GM21723 (cell line): ENCODE results near the gene EOMES.
"Not testable (repeated sequence)": the region's sequence is repeated elsewhere in the genome, so short reads cannot be mapped to it uniquely, and the experiment has no call there.

Experiments used
- ATAC-seq: cut with Tn5 transposase; IDR thresholded peaks from one replicate; pipeline ENCODE4 v1.9.1; 2021; ENCODE audit warnings: mild to moderate bottlenecking, moderate library complexity; ENCODE audit not compliant: unreplicated experiment

Gene EOMES

DNA sequence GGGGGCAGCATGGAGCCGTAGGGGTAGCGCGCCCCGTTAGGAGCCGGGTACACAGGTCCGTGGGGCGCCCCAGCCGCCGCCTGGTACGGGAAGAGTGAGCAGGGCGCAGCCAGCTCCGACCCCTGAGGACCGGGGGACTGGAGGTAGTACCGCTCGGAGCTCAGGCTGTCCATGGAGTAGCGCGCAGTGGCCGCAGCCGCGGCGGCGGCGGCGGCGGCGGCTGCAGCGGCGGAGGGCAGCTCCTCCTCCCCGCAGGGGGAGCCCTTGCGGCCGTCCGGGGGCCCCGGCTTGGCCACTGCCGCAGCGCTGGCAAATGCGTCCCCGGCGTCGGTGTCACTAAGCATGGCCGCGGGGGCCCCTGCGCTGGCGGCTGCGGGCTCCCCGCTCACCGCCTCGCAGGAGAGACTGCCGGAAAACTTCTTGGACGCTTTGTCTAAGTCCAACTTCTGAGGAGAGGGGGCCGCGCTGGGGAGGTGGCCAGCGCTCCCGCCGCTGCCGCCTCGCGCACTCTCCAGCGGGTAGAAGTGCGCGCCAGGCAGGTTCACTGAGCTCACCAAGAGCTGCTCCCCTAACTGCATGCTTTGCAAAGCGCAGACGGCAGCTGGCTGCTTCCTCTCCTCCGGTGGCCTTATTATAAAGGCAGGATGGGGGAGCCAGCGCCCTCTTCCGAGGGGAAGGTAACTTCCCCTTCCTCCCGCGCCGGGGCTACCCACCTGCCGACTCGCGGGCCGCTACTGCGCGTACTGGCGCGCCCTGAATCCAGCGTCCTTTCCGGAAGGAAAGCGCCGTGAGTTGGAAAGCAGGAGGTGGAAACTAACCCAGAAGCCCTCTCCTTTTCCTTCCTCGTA lies at the start of gene EOMES:
Gene EOMES, minus strand, starts transcription at position 607 of the 848 bp plus-strand sequence. Its CDS starts 29 bp downstream, at position 578.
- ATAC-seq = peak; percentile 71

DNA sequence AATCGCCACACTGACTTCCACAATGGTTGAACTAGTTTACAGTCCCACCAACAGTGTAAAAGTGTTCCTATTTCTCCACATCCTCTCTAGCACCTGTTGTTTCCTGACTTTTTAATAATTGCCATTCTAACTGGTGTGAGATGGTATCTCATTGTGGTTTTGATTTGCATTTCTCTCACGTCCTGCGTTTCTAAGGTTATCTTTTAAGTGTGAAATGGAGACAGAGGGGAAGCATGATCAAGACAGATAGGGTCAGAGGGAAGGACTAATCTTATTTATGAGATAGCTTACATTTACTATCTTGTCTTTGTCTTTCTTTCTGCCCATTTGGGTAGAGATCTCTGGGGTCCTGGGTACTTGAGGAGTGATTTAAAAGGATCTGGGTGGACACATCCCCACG lies 48.3 kb upstream of the EOMES start:
- ATAC-seq = not testable (repeated sequence)

DNA sequence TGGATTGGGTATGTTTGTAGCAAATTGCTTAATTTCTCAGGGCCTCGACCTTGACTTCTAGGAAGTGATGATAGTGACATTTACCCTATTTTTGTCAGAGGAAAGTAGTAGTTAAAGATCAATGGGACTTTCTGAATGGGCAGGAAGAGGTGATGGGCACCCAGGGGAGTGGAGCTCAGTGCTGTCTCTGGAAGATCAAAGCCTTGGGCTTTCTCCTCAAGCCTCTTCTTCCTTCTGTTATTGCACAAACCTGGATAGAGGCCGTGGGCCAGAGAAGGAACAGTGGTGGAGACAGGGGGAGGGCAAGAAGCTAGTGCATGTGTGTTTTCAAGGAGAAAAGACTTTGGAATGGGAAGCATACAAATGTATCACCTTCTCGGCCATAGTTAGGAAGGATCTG lies 44.9 kb upstream of the EOMES start:
- ATAC-seq = no peak

- no peak for ATAC-seq
Observed at GRCh38 chr3:27758083-27758482, 36.0 kb upstream of the EOMES start.

- ATAC-seq = no peak
Observed at GRCh38 chr3:27756877-27757276, 34.8 kb upstream of the EOMES start.

DNA sequence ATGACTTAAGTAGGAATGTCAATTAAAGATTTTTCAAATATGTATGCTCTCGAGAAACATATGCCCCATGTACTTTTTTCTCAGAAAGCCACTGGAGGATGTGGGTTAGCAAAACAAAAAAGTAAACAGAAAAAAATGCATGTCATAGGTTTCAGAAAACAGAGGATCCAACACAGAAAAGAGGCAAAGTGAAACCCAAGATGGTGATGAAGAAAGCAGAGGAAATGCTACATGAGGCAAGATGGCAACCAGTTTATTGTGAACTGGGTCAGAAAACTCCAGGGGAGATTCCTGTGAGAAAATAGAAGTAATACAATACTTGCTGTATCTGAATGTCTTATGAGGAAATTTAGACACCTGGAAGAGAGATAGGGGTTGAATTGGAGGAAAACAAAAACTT lies 30.8 kb upstream of the EOMES start:
- ATAC-seq = no peak

GRCh38 chr3:27749643-27750042 lies 27.5 kb upstream of the EOMES start:
- no peak for ATAC-seq

GRCh38 chr3:27746838-27747237 lies 24.7 kb upstream of the EOMES start:
- no peak for ATAC-seq

- no peak for ATAC-seq
Observed at GRCh38 chr3:27740854-27741253, 18.7 kb upstream of the EOMES start.

- no peak for ATAC-seq
Observed at GRCh38 chr3:27737091-27737490, 15.0 kb upstream of the EOMES start.

DNA sequence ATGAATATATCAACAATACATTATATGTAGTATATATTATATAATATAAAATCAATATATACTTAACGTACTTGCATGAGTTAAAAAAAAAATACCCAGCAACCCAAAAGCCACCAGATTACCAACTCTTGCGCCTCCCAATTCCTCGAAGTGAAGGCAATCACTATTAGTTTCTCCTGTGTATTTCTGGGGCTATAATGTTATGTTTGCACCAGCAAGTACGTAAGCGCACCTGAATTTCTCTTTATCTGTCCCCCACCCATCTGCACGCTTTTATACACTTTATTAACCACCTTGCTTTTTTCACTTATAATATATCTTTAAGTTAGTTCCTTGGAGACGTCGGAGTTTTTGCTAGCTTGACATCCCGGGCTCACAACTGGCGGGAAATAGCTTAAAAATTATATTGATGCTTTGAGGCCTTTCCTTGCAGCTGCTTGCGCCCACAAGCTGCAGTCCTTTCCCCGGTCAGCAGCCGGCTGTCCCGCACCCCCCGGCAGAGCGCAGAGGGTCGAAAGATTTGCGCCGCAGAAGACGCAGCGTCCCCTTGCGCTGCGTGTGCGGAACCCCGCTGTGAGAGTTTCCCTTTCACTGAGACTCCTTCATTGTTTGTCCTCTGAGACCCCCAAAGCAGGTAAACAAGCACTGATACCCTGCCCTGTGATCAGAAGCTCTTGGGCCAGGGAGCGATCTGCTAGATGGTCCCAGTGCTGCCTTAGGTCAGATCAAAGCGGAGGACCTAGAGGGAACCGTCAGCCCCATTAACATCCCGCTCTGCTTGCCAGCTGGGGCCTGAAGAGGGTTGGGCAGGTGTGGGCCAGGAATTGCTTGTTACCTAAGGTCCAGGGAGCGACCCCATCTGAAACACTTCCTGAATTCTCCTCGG lies 8.9 kb upstream of the EOMES start:
- ATAC-seq = no peak

- ATAC-seq = no peak
Observed at GRCh38 chr3:27729748-27730611, 7.9 kb upstream of the EOMES start.

DNA sequence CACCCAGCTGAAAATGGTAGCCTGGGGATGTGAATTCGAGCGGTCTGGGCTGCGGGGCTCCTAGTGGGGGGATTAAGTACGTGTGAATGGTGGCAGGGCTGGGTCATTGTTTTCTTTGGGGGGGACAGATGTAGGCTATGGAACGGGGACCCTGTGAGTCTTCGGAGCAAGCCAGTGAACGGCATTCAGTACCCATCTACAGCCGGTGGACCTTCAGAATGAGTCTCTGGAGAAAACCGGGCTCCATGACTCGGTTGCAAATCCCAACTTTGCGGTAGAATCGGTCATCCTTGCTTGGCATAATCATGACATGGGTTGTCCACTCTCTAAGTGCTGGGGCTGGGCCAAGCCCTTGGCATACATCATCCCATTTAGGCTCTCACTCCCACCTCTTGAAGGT lies 7.2 kb upstream of the EOMES start:
- ATAC-seq = no peak

DNA sequence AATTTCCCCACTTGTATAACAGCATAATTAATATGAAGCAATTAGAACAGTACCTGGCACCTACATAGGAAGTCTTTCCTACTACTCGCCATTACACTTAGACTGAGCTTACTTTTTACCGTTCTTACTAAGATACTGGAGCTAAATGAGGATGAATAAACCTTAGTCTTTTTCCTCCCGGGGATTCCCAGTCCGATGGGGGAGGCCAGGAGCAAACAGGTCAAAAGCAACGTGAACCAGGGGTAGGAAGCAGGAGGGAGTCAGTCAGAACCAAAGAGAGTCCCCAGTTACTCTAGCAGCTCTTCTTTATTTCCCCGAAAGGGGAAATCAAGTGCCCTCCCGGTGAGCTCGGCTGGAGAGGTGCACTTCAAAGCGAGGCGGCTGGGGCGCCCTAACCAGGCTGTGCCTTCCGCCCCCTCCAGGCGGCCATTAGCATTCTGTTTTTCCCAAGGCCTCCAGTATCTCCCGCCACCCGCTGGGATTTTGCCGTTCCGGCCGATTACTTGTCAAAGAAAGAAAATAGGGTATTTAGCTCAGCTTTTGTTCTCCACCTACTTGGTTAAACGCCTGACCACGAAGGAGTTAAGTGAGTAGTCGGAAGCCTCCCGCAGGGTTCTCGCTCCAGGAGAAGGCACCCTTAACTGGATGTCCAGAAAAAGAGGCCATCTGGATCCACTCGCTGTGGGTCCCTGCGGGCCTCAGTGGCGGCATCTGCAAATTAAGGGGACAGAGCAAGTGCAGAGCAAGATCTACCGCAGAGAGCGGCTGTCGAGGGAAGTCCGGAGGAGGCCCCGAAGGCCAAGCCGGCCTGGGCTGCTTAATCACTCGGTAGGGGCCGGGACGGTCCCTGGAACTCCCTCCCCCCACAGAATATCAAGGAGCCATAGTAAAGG lies 6.3 kb upstream of the EOMES start:
- no peak for ATAC-seq

DNA sequence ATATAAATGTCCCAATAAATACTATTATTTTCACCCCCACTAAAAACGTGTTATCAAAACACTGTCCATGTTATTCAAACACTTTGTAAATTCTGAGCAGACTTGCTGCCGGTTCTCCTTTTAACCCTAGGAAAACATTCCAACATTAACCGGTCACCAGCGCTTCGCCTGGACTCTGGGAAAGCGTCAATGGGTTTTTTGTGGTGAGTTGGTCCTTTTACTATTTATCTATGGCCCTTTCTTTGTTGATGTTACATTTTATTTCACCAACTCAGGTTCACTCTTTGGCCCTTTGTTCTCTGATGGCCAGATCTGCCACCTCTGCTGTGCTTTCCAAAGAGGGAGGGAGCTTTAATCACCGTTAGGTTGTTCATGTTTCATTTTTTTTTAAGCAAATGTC lies 4.1 kb upstream of the EOMES start:
- no peak for ATAC-seq

GRCh38 chr3:27724459-27725197 lies 2.5 kb upstream of the EOMES start:
- no peak for ATAC-seq

GRCh38 chr3:27723815-27724458 lies 1.8 kb upstream of the EOMES start:
- no peak for ATAC-seq

DNA sequence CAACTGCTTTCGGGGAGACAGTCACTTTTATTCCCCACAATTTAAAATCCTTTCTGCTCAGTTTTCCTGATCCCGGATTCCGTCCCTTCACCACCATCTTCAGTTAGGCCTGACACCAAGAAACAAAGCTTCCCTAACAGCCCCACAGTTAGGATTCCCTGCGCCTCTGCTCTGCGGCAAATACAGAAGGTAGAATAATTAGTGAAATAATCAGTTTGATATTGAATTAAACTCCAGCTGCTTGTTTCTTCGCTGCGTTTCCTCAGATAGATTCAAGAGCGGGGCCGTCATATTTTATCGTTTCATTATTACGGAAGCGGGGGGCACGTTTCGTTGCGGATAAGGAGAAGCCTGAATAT lies 1.3 kb upstream of the EOMES start:
- ATAC-seq = no peak

DNA sequence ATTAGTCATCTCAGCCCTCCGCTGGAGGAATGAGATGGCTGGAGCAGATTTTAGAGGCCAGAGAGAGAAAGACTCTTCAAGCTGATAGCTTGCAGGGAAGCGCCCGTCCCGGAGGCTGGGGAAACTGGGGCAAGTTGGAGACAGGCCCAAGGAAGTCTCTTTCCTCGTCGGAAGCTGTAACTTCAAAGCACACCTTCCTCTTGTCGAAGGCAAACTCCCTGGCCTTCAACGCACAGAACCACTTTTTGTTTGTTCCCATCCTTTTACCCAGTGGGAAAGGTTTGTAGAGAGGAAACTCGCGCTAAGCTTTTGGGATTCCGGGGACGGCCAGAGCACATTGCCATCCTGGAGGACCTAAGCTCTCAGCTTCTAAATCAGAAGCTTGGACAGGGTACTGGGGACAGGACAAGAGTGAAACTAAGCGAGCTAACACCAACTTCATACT lies 900 bp upstream of the EOMES start:
- no peak for ATAC-seq
